ENCODE results near the gene SLC1A3.

Gene SLC1A3

GRCh38 chr5:36607114-36607571 is 737 bp downstream of the SLC1A3 start:
- Histone ChIP-seq H3F3A (ENCODE audit: insufficient read depth, low read length) (no peaks in the 10 kb centered on the region), H3K9ac (ENCODE audit: low read length) (peak overlapping the region; percentile 38; the same call in 1 of the 2 replicates), H3K4me2 (ENCODE audit: low read depth, low read length) (peak overlapping the region; percentile 89), H3K36me3 (replicated peaks; ENCODE audit: insufficient read depth, low read length) (no peaks in the 10 kb centered on the region), H3K4me3 (ENCODE audit: low read length) (peak overlapping the region; percentile 63), H3K79me2 (ENCODE audit: low read length) (no peaks in the 10 kb centered on the region), H3K4me1 (ENCODE audit: low read length) (no peaks in the 10 kb centered on the region), H3K9me3 (replicated peaks; ENCODE audit: insufficient read depth, low read length) (no peaks in the 10 kb centered on the region), H3K9me2 (replicated peaks; ENCODE audit: insufficient read depth, low read length) (no peaks in the 10 kb centered on the region), H2AFZ (ENCODE audit: low read length) (no peak overlapping the region; the same call in 1 of the 2 replicates), H3K27ac (ENCODE audit: low read length) (no peak overlapping the region), H4K20me1 (ENCODE audit: insufficient read depth, low read length) (no peaks in the 10 kb centered on the region), H3K27me3 (replicated peaks; ENCODE audit: insufficient read depth, low read length) (no peaks in the 10 kb centered on the region; the same call in 1 of the 2 replicates)
- DNase-seq, result no peak
- no peak for TF ChIP-seq EZH2 (optimal IDR thresholded peaks at IDR 0.05; ENCODE audit: low read depth, low read length)
- no peak for TF ChIP-seq EZH2phosphoT487 (IDR thresholded peaks at IDR 0.05; ENCODE audit: low read length)
- TF ChIP-seq CTCF (IDR thresholded peaks at IDR 0.05; ENCODE audit: low read length), result no peak

GRCh38 chr5:36607838-36608783 is 1.7 kb downstream of the SLC1A3 start:
- Histone ChIP-seq H3K36me3 (replicated peaks; ENCODE audit: insufficient read depth, low read length) (no peaks in the 10 kb centered on the region), H4K20me1 (ENCODE audit: insufficient read depth, low read length) (no peaks in the 10 kb centered on the region), H3K27me3 (replicated peaks; ENCODE audit: insufficient read depth, low read length) (no peaks in the 10 kb centered on the region; the same call in 1 of the 2 replicates), H3K9me2 (replicated peaks; ENCODE audit: insufficient read depth, low read length) (no peaks in the 10 kb centered on the region), H3K4me1 (ENCODE audit: low read length) (no peaks in the 10 kb centered on the region), H3K9me3 (replicated peaks; ENCODE audit: insufficient read depth, low read length) (no peaks in the 10 kb centered on the region), H3K79me2 (ENCODE audit: low read length) (no peaks in the 10 kb centered on the region), H3K4me3 (ENCODE audit: low read length) (no peak overlapping the region), H3F3A (ENCODE audit: insufficient read depth, low read length) (no peaks in the 10 kb centered on the region), H2AFZ (ENCODE audit: low read length) (no peak overlapping the region), H3K27ac (ENCODE audit: low read length) (no peak overlapping the region), H3K4me2 (ENCODE audit: low read depth, low read length) (no peak overlapping the region), H3K9ac (ENCODE audit: low read length) (no peak overlapping the region)
- no peak for DNase-seq
- TF ChIP-seq EZH2phosphoT487 (IDR thresholded peaks at IDR 0.05; ENCODE audit: low read length), result no peak
- no peak for TF ChIP-seq CTCF (IDR thresholded peaks at IDR 0.05; ENCODE audit: low read length)
- TF ChIP-seq EZH2 (optimal IDR thresholded peaks at IDR 0.05; ENCODE audit: low read depth, low read length), result no peak

GRCh38 chr5:36610621-36611020 is 4.2 kb downstream of the SLC1A3 start:
- H3K9me3 ChIP-seq (replicated peaks; ENCODE audit: insufficient read depth, low read length), result no peaks in the 10 kb centered on the region
- no peaks in the 10 kb centered on the region for H3K79me2 ChIP-seq (ENCODE audit: low read length)
- no peaks in the 10 kb centered on the region for H3K27me3 ChIP-seq (replicated peaks; ENCODE audit: insufficient read depth, low read length)
- TF ChIP-seq EZH2phosphoT487 (IDR thresholded peaks at IDR 0.05; ENCODE audit: low read length) (no peak), CTCF (IDR thresholded peaks at IDR 0.05; ENCODE audit: low read length) (no peak), EZH2 (optimal IDR thresholded peaks at IDR 0.05; ENCODE audit: low read depth, low read length) (no peak)
- H3K27ac ChIP-seq (ENCODE audit: low read length), result no peak overlapping the region
- H2AFZ ChIP-seq (ENCODE audit: low read length), result no peak overlapping the region
- no peak overlapping the region for H3K4me2 ChIP-seq (ENCODE audit: low read depth, low read length)
- H3K4me1 ChIP-seq (ENCODE audit: low read length), result no peaks in the 10 kb centered on the region
- no peak overlapping the region for H3K4me3 ChIP-seq (ENCODE audit: low read length)
- no peaks in the 10 kb centered on the region for H3F3A ChIP-seq (ENCODE audit: insufficient read depth, low read length)
- no peaks in the 10 kb centered on the region for H4K20me1 ChIP-seq (ENCODE audit: insufficient read depth, low read length)
- H3K36me3 ChIP-seq (replicated peaks; ENCODE audit: insufficient read depth, low read length), result no peaks in the 10 kb centered on the region
- H3K9ac ChIP-seq (ENCODE audit: low read length), result no peak overlapping the region
- H3K9me2 ChIP-seq (replicated peaks; ENCODE audit: insufficient read depth, low read length), result no peaks in the 10 kb centered on the region
- DNase-seq, result no peak
